Activated CD4-positive, alpha-beta T cell treated with anti-CD3 and anti-CD28 coated beads, Interleukin-2, amount 50 U/mL, for 4 hours (primary cell): ENCODE data around the gene INPP4A.

ENCODE experiments used
- DNase-seq, 2 experiments: peaks; one replicate each; pipeline ENCODE4 v3.0.0-alpha.2; 2020

The INPP4A gene

GRCh38 chr2:98547092-98547790, 102.6 kb downstream of the INPP4A start:
- DNase-seq: no peak

DNA sequence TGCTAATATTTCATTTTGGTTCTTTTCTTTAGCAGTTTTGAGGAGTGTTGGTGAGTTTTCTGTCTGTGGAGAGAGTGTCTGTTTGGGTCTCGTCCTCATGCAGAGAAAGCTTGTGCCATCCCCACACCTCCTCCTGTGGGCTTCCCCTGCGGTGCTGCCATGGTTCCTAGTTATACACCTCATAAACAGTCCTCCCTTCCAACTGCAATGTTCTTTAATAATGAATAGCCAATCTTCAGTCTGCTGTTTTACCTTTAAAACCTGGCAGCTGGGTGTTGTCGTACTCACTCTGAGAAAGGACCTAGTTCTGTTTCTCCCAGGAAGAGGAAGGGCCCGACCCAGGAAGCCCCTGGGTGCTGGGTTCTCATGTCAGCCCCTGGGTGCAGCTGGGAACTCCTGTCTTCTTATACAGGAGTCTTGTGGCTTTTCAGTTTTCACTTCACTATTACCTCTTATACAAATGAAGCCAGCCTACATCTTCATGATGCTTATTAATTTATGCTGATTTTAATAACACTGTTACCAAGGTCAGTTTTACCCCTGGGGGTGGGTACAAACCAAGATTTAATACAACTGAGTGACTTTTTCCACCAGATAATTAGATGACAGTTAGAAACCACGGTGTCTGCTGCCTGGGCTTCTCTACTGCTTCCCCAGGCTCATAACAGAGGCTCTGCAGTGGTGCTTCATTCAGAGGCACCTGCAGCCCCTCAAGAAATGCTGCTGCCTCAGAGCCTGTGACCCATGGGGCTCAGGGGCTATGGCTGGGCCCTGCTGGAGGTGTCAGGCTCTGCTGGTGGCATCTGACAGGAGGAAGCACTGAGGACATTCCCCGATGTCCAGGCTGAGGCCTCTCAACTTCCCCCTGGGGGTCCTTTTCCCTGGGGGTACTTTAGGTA, 104.5 kb downstream of the INPP4A start:
- DNase-seq: no peak

DNA sequence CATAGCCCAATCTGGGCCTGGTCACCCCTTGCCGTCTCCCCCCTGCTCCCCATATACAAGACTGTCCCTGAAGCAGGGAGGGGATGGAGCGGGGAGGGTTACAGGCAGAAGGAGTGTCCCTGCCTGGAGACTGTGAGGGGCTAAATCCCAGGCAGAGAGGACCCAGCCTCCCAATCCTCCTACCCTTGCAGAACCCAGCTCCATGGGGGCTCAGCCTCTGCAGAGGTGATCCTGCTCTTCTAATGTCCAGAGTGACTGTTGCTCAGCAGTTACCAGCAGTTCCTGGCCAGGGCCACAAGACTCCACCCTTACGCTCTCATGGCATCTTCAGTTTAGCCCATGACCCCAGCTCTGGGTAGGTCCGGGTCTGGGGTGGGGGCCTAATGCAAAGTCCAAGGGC, 105.5 kb downstream of the INPP4A start:
- DNase-seq: no peak

DNA sequence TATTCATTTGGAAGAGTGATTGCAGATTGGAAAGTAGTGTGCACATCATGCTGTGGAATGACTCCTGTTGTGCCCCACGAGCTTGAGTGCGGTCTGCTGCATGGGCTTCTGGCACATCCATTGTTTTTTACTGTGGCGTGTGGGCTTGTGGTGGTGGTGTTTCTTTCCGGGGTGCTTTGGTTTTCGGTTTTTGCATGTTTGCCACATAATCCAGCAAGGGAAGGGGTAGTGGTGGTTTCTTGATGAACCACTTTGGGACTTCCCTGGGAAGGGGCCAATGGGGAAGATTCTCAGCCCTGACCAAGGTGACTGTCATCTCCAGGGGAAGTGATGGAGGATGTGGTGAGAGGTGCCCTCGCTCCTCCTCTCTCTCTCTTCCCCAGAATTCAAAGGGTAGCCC, 106.7 kb downstream of the INPP4A start:
- DNase-seq: no peak

GRCh38 chr2:98552499-98553179, 108.0 kb downstream of the INPP4A start:
- DNase-seq: no peak

DNA sequence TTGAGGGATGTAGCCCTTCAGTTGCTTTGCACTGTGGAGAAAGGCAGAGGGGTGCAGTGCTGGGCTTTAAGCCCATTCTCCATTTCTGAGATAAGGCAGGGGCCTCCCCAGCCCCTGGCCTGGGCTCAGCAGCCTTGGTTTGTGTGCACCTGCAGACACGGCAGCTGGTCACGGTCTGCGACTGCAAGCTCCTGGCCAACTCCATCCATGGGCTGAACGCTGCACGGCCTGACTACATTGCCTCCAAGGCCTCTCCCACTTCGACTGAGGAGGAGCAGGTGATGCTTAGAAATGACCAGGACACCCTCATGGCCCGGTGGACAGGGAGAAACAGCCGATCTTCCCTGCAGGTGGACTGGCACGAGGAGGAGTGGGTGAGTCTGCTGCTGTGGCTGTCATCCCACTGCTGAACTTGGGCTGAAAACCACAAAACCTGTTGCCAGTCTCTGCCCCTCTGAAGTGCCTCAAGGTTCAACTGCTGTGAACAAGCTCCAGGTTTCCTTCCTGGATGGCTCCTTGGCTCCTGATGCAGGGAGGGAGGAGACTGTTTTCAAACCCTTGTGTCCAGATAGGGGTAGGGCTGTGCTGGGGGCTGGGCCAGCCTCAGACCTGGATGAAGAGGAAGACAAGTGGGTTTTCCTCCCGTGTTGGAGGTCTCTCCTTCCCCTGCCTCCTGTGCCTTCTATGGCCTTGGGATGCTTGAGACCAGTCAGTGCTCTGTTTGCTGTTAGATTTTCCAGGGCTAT, 109.6 kb downstream of the INPP4A start:
- DNase-seq: no peak

DNA sequence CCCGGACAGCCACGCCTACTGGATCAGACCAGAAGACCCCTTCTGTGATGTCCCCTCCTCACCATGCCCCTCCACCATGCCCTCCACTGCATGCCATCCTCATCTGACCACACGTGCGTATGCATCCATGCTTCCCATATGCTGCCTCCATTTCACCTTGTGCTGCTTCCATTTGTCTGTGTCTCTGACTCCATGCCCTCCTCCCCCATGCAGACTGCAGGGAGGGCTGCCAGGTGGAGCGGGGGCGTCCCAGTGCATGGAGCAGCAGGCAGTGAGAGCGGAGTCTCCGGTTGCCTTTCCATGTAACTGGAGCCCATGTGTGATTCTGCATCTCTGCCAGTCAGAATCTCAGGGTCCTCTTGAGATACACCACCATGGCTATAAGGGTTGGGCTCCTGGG, 111.0 kb downstream of the INPP4A start:
- no peak for DNase-seq

DNA sequence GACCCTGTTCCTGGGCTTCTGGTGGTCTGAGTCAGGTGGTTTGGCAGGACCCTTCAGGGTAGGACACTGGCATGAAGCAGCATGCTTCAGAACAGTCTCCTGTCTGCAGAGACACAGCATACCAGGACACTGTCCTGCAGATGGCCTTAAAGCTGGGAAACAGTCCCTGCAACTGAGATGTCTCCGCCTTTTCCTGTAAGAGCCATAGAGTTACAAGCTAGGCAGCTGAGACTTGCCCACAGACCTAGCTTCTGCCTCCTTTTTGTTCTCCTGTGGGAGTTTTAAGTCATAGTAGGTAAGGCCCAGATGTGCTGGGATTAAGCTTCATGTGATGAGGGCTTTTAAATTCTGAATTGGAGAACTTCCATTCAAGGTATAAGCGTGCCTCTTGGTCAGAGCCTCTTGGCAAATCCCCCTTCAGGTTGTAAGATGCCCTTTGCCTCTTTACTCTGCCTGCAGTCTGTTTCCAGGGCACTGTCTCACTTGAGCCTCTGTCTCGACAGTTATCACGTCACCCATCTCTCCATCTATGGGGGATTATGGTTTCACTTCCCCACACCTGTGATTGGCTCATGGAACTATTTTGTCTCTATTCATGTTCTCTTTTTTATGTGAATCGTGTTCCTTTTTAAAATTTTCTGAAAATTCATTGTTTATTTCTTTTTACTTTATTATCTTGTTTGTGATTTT, 111.8 kb downstream of the INPP4A start:
- DNase-seq: no peak

- DNase-seq: no peak
Measured at GRCh38 chr2:98558852-98559530, 114.3 kb downstream of the INPP4A start.

- DNase-seq: no peak
Measured at GRCh38 chr2:98559581-98559980, 114.9 kb downstream of the INPP4A start.

- no peak for DNase-seq
Measured at GRCh38 chr2:98560256-98560771, 115.7 kb downstream of the INPP4A start.

DNA sequence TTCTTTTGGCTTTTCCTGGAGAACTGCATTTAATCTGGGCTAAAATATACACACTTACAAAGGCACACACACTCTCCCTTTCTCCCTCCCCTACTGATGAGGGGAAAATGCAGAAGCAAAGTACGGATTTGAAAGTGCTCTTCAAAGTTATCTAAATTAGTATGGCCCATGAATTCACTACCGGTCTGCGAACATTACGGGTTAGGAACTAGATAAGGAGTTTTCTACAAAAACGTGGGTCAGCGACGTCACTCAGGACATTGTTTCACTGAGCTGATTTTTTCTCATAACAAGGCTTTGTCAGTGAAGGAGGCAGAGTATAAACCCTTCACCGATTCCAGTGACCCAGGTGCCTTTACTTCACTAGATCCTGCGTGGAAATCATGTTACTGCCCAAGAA, 116.4 kb downstream of the INPP4A start:
- no peak for DNase-seq

- no peak for DNase-seq
Measured at GRCh38 chr2:98561902-98562695, 117.4 kb downstream of the INPP4A start.

DNA sequence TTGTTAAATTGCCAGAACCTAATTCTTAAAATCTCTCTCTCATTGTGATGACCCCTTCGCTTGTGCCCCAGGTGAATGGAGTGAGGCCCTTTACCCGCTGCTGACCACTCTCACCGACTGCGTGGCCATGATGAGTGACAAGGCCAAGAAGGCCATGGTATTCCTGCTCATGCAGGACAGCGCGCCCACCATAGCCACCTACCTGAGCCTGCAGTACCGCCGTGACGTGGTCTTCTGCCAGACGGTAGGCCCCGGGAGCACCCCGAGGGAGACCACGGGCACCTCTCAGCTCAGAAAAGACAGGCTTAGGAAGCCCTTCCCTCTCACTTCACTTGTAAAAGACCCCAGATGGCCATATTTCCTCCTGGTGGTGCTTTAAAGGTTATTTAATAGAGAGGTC, 118.7 kb downstream of the INPP4A start:
- no peak for DNase-seq

DNA sequence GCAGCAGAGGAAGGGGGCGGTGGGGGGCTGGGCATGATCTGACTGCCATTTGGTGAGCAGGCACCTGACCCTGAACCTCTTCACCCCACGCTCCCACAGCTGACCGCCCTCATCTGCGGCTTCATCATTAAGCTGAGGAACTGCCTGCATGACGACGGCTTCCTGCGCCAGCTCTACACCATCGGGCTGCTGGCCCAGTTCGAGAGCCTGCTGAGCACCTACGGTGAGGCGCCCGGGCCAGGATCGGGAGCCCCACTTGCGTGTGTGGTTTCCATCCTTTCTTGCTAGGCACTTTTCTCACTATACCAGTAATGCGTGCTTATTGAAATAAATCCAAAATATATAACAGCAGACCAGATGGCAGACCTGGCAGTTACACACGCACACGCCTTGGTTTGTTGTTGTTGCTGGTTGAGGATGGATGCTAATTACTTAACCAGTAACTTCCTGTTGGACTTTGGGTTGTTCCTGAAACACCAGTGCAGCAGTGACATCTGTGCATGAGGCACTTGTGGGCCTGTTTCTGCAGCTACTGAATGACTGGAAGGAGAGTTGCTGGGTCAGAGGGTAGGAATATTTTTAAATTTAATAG, 120.0 kb downstream of the INPP4A start:
- DNase-seq: no peak

GRCh38 chr2:98565286-98565860, 120.7 kb downstream of the INPP4A start:
- no peak for DNase-seq

- DNase-seq: no peak
Measured at GRCh38 chr2:98565941-98566340, 121.3 kb downstream of the INPP4A start.

DNA sequence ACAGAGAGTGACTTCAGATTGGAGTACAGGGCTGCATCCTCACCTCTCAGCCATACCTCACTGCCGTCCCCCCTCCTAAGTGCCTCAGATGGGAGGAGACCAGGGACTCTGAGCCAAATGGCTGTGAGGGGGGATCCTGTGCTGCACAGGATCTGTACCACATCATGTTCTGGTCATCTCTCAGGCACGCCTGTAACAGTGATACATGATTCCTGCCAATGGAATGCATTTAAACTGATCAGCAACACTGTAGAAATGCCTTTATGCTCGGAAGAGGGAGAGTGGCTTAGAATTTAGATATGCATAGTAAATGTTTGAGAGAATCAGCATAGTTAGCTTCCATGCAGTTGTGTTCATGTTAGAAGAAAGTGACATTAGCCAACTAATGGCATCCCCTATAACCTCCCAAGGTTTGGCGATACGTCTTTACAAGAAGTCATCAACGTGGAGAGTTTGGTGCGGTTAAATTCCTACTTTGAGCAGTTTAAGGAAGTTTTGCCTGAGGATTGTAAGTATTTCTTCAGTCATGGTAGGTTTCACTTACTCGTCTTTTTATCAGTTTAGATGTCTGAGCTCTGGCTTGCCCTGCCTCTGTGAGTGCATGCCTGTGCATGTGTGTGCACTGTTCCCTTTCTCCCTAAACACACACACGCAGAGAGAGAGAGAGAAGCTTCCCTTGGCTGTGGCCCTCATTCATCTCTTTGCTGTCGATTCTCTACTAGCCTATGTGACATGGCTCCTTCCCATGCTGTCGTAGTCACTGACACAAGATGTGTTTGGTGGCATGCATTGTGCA, 123.7 kb downstream of the INPP4A start:
- DNase-seq: no peak
